ENCODE measurements around the gene TMEM168. TPM values are rescaled to one million over a fixed set of nuclear protein-coding genes. Genes with fewer than 3 reads are reported as not detected.

TMEM168 gene
- total RNA-seq, 1 experiment from 2014 or later: 13.9 TPM

DNA sequence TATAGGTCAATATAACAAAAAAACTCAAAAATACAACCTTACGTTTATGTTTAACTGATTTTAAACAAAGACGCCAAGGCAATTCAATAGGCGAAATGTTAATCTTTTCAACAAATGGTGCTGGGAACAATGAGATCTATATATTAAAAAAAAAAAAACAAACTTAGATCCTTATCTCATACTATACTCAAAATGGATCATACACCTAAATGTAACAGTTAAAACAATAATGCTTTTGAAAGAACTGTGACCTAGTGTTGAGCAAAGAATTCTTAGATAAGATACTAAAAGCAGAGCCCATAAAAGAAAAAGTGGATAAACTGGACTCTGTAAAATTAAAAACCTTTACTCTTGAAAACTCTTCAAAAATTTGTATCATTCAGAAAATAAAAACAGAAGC, 8.6 kb downstream of the TMEM168 start:
- Histone ChIP-seq H3K23me2 (ENCODE audit: insufficient read length, low read depth, low read length, poor library complexity, severe bottlenecking) (no peaks in the 10 kb centered on the region), H3K23ac (ENCODE audit: insufficient read length, low read depth, low read length) (no peak overlapping the region), H3K79me2 (ENCODE audit: insufficient read depth, low read length) (no peaks in the 10 kb centered on the region), H3K4ac (ENCODE audit: low read depth, low read length) (no peak overlapping the region), H3T11ph (ENCODE audit: low read length) (no peak overlapping the region), H2BK15ac (ENCODE audit: low read depth, low read length) (no peak overlapping the region), H2AK5ac (ENCODE audit: insufficient read length, low read length) (no peak overlapping the region), H3K4me1 (ENCODE audit: insufficient read depth, low read length) (no peaks in the 10 kb centered on the region), H3K4me2 (ENCODE audit: insufficient read depth, insufficient read length, low read length) (no peak overlapping the region), H4K8ac (replicated peaks; ENCODE audit: insufficient read length, low read depth, low read length) (no peak overlapping the region), H4K20me1 (ENCODE audit: control insufficient read depth, insufficient read depth, insufficient read length) (no peaks in the 10 kb centered on the region), H3K27me3 (ENCODE audit: insufficient read depth, low read length) (no peaks in the 10 kb centered on the region), H3K27ac (ENCODE audit: insufficient read length, low read depth, low read length) (no peak overlapping the region), H2BK5ac (ENCODE audit: insufficient read length, low read length) (no peak overlapping the region), H2BK12ac (ENCODE audit: insufficient read length, low read depth, low read length) (no peak overlapping the region), H2AFZ (ENCODE audit: low read length) (no peak overlapping the region), H3K14ac (ENCODE audit: insufficient read depth, low read length) (no peak overlapping the region), H3K18ac (ENCODE audit: insufficient read length, low read depth, low read length) (no peak overlapping the region), H4K5ac (ENCODE audit: insufficient read length, low read depth, low read length) (no peak overlapping the region), H3K9me3 (ENCODE audit: control insufficient read depth, low read depth, low read length) (no peaks in the 10 kb centered on the region), H2BK20ac (ENCODE audit: low read depth, low read length, poor library complexity, severe bottlenecking) (no peak overlapping the region), H3K9ac (ENCODE audit: extremely low read depth, insufficient read length, low read length) (no peak overlapping the region), H3K56ac (ENCODE audit: insufficient read length, low read depth, low read length) (no peak overlapping the region), H3K79me1 (ENCODE audit: insufficient read depth, low read depth, low read length, poor library complexity, severe bottlenecking) (no peaks in the 10 kb centered on the region), H4K91ac (ENCODE audit: insufficient read length, low read depth, low read length) (no peak overlapping the region), H2BK120ac (ENCODE audit: low read depth, low read length, poor library complexity, severe bottlenecking) (no peak overlapping the region)
- Mint-ChIP-seq H3K4me3 (no peak overlapping the region), H3K9me3 (no peaks in the 10 kb centered on the region), H3K27ac (no peak overlapping the region), H3K4me1 (peaks cover 0 to 8% of the 10 kb centered on the region in 2 experiments; a peak in 1 of 4 replicates), H3K36me3 (ENCODE audit: insufficient read depth in 1 of 3, low read depth in 3 of 3) (peaks cover 0 to 17% (median 16%) of the 10 kb centered on the region in 3 experiments; a peak in 5 of 7 replicates), H3K27me3 (ENCODE audit: low read depth) (no peaks in the 10 kb centered on the region)
- no CpG with 5 or more reads among the region's 3 CpGs for WGBS (ENCODE audit: extremely low coverage, insufficient read length, low lambda C conversion rate)
- DNase-seq: no peak
- TF ChIP-seq, protein P1, sequence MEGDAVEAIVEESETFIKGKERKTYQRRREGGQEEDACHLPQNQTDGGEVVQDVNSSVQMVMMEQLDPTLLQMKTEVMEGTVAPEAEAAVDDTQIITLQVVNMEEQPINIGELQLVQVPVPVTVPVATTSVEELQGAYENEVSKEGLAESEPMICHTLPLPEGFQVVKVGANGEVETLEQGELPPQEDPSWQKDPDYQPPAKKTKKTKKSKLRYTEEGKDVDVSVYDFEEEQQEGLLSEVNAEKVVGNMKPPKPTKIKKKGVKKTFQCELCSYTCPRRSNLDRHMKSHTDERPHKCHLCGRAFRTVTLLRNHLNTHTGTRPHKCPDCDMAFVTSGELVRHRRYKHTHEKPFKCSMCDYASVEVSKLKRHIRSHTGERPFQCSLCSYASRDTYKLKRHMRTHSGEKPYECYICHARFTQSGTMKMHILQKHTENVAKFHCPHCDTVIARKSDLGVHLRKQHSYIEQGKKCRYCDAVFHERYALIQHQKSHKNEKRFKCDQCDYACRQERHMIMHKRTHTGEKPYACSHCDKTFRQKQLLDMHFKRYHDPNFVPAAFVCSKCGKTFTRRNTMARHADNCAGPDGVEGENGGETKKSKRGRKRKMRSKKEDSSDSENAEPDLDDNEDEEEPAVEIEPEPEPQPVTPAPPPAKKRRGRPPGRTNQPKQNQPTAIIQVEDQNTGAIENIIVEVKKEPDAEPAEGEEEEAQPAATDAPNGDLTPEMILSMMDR (conservative IDR thresholded peaks at IDR 0.05): no peak
